AG09319 (cell line): Measurements from ENCODE around the gene NUP133.

Experiments used
- DNase-seq: peaks from one replicate; pipeline ENCODE4 v3.0.0-alpha.2; 2010; ENCODE audit warnings: low read depth; ENCODE audit errors: extremely low read depth
- CTCF ChIP-seq: IDR thresholded peaks from 2 replicates; pipeline ENCODE4 v1.5.1; 2011; ENCODE audit warnings: low read depth, mild to moderate bottlenecking, inconsistent platforms, low read length, moderate library complexity

NUP133 gene

DNA sequence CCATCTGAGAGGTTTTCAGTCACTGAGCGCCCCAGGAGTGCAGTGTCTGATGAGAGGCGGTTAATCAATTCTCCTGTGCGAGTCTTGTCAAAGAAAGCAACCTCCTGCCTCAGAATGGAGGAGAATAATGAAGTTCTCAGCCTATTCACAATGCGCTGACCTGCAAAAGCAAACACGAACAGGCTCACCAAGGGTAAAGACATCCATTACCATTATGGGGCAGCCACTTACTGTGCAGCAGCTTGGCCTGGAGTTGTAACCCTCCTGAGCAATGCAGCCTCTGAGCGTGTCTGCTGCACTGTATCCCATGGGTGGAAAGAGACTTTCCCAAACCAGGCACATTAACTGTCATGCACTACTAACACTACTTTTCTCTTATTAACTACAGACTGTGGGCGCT, 39.4 kb upstream of the NUP133 start:
- no peak for TF ChIP-seq CTCF
- DNase-seq = no peak

GRCh38 chr1:229544587-229544986, 36.4 kb upstream of the NUP133 start:
- TF ChIP-seq CTCF = no peak
- no peak for DNase-seq

DNA sequence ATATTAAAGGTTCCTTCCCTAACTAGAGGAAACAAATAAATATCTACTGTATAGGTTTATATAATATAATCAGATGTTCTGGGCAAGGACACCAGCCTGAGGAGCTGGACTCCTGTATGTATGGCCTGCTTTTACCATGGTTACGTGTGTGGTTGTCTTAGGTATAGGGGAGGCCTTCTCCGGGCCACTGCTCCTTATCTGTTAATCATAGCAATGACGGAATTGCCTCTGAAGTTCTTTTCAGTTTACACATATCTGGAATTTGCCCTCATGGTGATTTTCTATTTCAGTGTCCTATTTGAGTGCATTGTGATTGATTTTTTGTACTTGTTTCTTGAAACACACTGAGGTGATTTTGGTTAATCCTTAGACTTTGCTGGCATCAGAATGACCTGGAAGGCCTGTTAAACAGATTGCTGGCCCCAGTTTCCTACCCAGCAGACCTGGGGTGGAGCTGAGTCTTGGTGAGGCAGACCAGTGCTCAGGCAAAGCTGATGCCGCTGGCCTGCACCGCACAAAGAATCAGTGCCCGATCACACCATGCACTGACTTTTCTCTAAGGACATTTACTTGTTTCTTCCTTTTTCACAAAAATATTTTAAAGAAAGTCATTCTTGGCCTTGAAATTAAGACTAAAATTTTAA, 31.8 kb upstream of the NUP133 start:
- DNase-seq = no peak
- no peak for TF ChIP-seq CTCF

DNA sequence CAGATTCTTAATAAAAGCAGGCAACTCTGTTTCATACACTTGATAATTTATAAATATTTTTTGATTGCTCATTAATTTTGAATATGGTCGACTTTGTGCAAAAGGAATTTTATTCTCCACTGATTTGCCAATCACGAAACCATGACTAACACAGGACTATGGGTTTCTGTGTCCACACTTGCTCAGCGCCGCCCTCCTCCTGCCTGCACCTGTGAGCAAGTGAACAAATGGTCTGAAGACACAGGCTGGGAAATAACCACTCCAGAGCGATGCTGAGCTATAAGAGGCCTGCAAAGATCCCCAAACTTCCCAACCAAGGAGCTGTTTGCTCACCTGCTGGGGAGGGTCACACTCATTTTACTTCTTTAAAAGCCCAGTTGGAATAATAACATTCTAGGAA, 30.8 kb upstream of the NUP133 start:
- no peak for DNase-seq
- no peak for TF ChIP-seq CTCF

- no peak for DNase-seq
- no peak for TF ChIP-seq CTCF
Observed at GRCh38 chr1:229537894-229538293, 29.8 kb upstream of the NUP133 start.

- no peak for DNase-seq
Observed at GRCh38 chr1:229536982-229537381, 28.8 kb upstream of the NUP133 start.

DNA sequence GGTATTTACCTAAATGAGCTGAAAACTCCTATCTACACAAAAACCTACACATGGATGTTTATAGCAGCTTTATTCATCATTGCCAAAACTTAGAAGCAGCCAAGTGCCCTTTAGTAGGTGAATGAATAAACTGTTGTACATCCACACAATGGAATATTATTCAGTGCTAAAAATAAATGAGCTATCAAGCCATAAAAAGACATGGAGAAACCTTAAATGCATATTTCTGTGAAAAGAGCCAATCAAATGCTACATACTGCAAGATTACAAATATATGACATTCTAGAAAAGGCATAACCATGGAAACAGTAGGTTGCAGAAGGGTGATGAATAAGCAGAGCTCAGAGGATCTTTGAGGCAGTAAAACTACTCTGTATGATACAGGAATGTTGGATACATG, 27.1 kb upstream of the NUP133 start:
- no peak for DNase-seq
- no peak for TF ChIP-seq CTCF

More at GRCh38 chr1:229536982-229537381, 28.8 kb upstream of the NUP133 start:
- TF ChIP-seq CTCF = no peak
